Smooth muscle cell (in vitro differentiated cells): ENCODE data around the gene CERS1. TPM values are rescaled to one million over a fixed set of nuclear protein-coding genes. Genes with fewer than 3 reads are reported as not detected.

Experiments used
- DNase-seq: peaks from one replicate; lab custom pipeline; 2025; ENCODE audit not compliant: unreplicated experiment; lab: John Stamatoyannopoulos, UW
- H2AFZ ChIP-seq: fragments of 200-600 bp; sonication (generic); 2 replicates; pipeline ENCODE4 v1.6.0; 2016; ENCODE audit warnings: antibody characterized with exemption, low read depth, mild to moderate bottlenecking
- H3F3A ChIP-seq: fragments of 200-600 bp; sonication (generic); 2 replicates; pipeline ENCODE4 v1.6.0; 2017; ENCODE audit warnings: antibody characterized with exemption, low read depth
- H3K27ac ChIP-seq: fragments of 200-600 bp; sonication (generic); 2 replicates; pipeline ENCODE4 v1.5.1; 2016; ENCODE audit warnings: low read depth, mild to moderate bottlenecking
- H3K27me3 ChIP-seq: fragments of 200-600 bp; sonication (generic); 2 replicates; pipeline ENCODE4 v1.6.1; 2016; ENCODE audit warnings: low read depth, mild to moderate bottlenecking
- H3K36me3 ChIP-seq: fragments of 200-600 bp; sonication (generic); 2 replicates; pipeline ENCODE4 v1.5.1; 2016; ENCODE audit warnings: low read depth
- H3K4me1 ChIP-seq: fragments of 200-600 bp; sonication (generic); 2 replicates; pipeline ENCODE4 v1.5.1; 2016; ENCODE audit warnings: low read depth
- H3K4me2 ChIP-seq: fragments of 200-600 bp; sonication (generic); 2 replicates; pipeline ENCODE4 v1.6.0; 2016; ENCODE audit warnings: mild to moderate bottlenecking
- H3K4me3 ChIP-seq: fragments of 200-600 bp; sonication (generic); 2 replicates; pipeline ENCODE4 v1.5.1; 2016; ENCODE audit warnings: mild to moderate bottlenecking
- H3K79me2 ChIP-seq: fragments of 200-600 bp; sonication (generic); 2 replicates; pipeline ENCODE4 v1.6.0; 2016; ENCODE audit warnings: low read depth, mild to moderate bottlenecking
- H3K9ac ChIP-seq: fragments of 200-600 bp; sonication (generic); 2 replicates; pipeline ENCODE4 v1.6.0; 2016; ENCODE audit warnings: low read depth
- H3K9me3 ChIP-seq: fragments of 200-600 bp; sonication (generic); replicated peaks from 2 replicates; pipeline ENCODE4 v1.5.1; 2016; ENCODE audit warnings: low read depth
- H4K20me1 ChIP-seq: fragments of 200-600 bp; sonication (generic); 2 replicates; pipeline ENCODE4 v1.6.0; 2016; ENCODE audit warnings: low read depth
- WGBS: methylation state at CpG from one replicate; pipeline ENCODE4 v1.1.7; 2016; ENCODE audit warnings: low lambda C conversion rate; 5-methylcytosine and 5-hydroxymethylcytosine counted together
- polyA plus RNA-seq: library from polyadenylated mRNA; unstranded; fragments of >200 nt; fragmentation: Nextera tagmentation; extraction: Ambion mirVana; gene quantifications from 2 replicates; pipeline ENCODE4 v1.2.1, GENCODE V29; 2016
- total RNA-seq: library from RNA; depleted of rRNA; stranded (reverse); fragments of >200 nt; gene quantifications from 2 replicates; pipeline ENCODE4 v1.2.3, GENCODE V29; 2014
- TF ChIP-seq, protein P1 (sequence below): fragments of 200-600 bp; sonication (generic); IDR thresholded peaks from 2 replicates; pipeline ENCODE4 v1.5.1; 2017; ENCODE audit warnings: borderline replicate concordance, mild to moderate bottlenecking, antibody characterized with exemption; ENCODE audit not compliant: insufficient read depth, poor library complexity, severe bottlenecking

CERS1 gene
- total and polyA plus RNA-seq, 2 experiments from 2014 or later: 2.4 to 4.2 TPM

DNA sequence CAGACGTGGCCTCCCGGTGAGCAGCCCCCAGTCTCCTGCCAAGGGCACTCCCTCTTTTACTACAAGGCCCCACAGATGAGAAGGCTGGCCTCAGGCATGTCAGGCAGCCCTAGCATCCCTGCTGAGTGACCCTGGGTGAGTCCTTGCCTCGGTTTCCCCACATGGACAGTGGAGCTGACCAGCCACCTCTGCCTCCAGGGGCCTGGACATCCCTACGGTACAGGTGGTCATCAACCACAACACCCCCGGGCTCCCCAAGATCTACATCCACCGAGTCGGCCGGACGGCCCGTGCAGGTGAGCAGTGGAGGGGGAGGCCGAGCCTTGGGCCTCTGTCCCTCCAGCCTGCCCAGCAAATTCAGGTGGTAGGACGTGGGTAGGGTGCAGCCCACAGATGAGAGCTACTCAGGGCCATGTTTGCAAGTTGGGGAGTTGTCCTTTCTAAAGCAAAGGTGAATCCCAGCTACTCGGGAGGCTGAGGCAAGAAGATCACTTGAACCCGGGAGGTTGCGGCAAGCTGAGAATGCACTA is 28.8 kb upstream of the CERS1 start:
- Histone ChIP-seq H3K36me3 (no peaks in the 10 kb centered on the region), H3K27ac (no peak overlapping the region), H3K4me2 (no peak overlapping the region), H4K20me1 (peaks cover 9% of the 10 kb centered on the region), H3K79me2 (peaks cover 14% of the 10 kb centered on the region), H3K9me3 (no peaks in the 10 kb centered on the region), H2AFZ (no peak overlapping the region), H3K4me1 (peaks cover 7% of the 10 kb centered on the region), H3K9ac (no peak overlapping the region), H3F3A (no peaks in the 10 kb centered on the region), H3K4me3 (no peak overlapping the region), H3K27me3 (no peaks in the 10 kb centered on the region)
- 97% methylated on average over 15 of the region's 15 CpGs for WGBS
- DNase-seq: no peak
- TF ChIP-seq, protein P1, sequence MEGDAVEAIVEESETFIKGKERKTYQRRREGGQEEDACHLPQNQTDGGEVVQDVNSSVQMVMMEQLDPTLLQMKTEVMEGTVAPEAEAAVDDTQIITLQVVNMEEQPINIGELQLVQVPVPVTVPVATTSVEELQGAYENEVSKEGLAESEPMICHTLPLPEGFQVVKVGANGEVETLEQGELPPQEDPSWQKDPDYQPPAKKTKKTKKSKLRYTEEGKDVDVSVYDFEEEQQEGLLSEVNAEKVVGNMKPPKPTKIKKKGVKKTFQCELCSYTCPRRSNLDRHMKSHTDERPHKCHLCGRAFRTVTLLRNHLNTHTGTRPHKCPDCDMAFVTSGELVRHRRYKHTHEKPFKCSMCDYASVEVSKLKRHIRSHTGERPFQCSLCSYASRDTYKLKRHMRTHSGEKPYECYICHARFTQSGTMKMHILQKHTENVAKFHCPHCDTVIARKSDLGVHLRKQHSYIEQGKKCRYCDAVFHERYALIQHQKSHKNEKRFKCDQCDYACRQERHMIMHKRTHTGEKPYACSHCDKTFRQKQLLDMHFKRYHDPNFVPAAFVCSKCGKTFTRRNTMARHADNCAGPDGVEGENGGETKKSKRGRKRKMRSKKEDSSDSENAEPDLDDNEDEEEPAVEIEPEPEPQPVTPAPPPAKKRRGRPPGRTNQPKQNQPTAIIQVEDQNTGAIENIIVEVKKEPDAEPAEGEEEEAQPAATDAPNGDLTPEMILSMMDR: no peak

DNA sequence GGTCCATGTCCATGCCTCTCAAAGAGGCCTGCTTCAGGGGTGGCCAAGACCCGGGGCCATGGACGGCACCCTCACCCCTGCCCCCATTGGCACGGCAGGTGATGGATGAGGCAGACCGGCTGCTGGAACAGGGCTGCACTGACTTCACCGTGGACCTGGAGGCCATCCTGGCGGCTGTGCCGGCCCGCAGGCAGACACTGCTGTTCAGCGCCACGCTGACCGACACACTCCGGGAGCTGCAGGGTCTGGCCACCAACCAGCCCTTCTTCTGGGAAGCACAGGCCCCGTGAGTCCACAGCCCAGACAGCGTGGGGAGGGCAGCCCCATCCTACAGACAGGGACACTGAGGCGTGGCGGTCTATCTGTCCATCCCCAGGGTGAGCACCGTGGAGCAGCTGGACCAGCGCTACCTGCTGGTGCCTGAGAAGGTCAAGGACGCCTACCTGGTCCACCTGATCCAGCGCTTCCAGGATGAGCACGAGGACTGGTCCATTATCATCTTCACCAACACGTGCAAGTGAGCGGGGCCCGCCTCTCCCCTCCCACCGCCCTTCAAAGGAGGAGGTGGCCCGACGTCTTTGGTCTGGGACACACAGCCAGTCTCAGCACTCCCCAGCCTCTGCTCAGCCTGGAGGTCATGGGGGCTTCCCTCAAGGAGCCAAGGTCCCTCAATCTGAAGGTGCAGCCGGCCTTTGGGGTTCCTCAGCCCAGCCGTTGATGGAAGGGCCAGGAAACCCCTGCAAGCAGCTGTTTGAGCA is 26.4 kb upstream of the CERS1 start:
- no peaks in the 10 kb centered on the region for H4K20me1 ChIP-seq
- 96% methylated on average over 25 of the region's 29 CpGs for WGBS
- H3K4me3 ChIP-seq: no peak overlapping the region
- H3K4me2 ChIP-seq: no peak overlapping the region
- no peaks in the 10 kb centered on the region for H3K36me3 ChIP-seq
- H2AFZ ChIP-seq: no peak overlapping the region
- TF ChIP-seq, protein P1: no peak
- no peak overlapping the region for H3K27ac ChIP-seq
- peaks cover 32% of the 10 kb centered on the region for H3K79me2 ChIP-seq
- no peak for DNase-seq
- peaks cover 7% of the 10 kb centered on the region for H3K4me1 ChIP-seq
- H3K9ac ChIP-seq: no peak overlapping the region
- no peaks in the 10 kb centered on the region for H3K9me3 ChIP-seq
- H3F3A ChIP-seq: no peaks in the 10 kb centered on the region
- no peaks in the 10 kb centered on the region for H3K27me3 ChIP-seq

DNA sequence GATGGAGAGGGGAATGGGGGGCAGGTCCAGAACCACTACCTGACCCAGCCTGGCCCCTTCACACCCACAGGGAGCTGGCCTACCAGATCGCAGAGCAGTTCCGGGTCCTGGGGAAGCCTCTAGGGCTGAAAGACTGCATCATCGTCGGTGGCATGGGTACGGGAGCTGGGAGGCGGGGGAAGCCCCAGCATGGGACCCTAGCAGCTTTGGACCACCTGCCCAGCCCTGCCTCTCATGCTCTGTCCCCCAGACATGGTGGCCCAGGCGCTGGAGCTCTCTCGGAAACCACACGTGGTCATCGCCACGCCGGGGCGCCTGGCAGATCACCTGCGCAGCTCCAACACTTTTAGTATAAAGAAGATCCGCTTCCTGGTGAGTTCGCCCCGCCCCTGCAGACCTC is 25.6 kb upstream of the CERS1 start:
- Histone ChIP-seq H3K9ac (no peak overlapping the region), H3K4me1 (peaks cover 7% of the 10 kb centered on the region), H3F3A (no peaks in the 10 kb centered on the region), H3K4me2 (no peak overlapping the region), H3K9me3 (no peaks in the 10 kb centered on the region), H4K20me1 (peaks cover 4% of the 10 kb centered on the region), H3K79me2 (peaks cover 40% of the 10 kb centered on the region), H3K27me3 (no peaks in the 10 kb centered on the region), H3K36me3 (no peaks in the 10 kb centered on the region), H3K27ac (no peak overlapping the region), H3K4me3 (no peak overlapping the region), H2AFZ (no peak overlapping the region)
- DNase-seq: no peak
- 96% methylated on average over 17 of the region's 17 CpGs for WGBS
- TF ChIP-seq, protein P1: no peak

DNA sequence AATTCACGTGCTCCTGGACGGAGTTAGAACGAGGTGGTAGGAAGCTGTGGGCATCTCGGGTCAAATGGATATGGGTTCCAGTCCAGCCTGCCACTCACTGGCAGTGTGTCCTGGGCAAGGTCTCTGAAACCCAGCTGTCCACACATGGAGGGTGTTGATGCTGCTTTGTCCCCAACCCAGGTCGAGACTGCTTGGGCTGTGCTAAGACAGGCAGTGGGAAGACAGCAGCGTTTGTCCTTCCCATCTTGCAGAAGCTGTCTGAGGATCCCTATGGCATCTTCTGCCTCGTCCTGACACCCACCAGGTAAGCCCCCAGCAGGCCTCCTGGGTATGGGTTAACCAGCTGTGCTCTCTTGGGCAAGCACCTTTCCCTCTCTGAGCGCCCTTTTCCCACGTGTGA is 24.4 kb upstream of the CERS1 start:
- peak overlapping the region; percentile 96 for H3K9ac ChIP-seq
- H2AFZ ChIP-seq: no peak overlapping the region
- peak overlapping the region; percentile 100 for H3K4me2 ChIP-seq
- no peaks in the 10 kb centered on the region for H3F3A ChIP-seq
- H4K20me1 ChIP-seq: peaks cover 16% of the 10 kb centered on the region
- H3K27ac ChIP-seq: peak overlapping the region; percentile 84
- no peaks in the 10 kb centered on the region for H3K36me3 ChIP-seq
- peaks cover 7% of the 10 kb centered on the region for H3K4me1 ChIP-seq
- no peak for DNase-seq
- WGBS: 81% methylated on average over 9 of the region's 9 CpGs
- peak overlapping the region; percentile 100 for H3K4me3 ChIP-seq
- H3K27me3 ChIP-seq: no peaks in the 10 kb centered on the region
- H3K9me3 ChIP-seq: no peaks in the 10 kb centered on the region
- TF ChIP-seq, protein P1: no peak
- peaks cover 52% of the 10 kb centered on the region for H3K79me2 ChIP-seq
